Mesenchymal stem cell (in vitro differentiated cells and primary cell): ENCODE measurements around the gene NDC1.

ENCODE experiments used
- DNase-seq: peaks from one replicate; pipeline ENCODE4 v3.0.0-alpha.2; 2013
- H2AFZ ChIP-seq: one replicate; pipeline ENCODE4 v1.6.1; 2013; ENCODE audit warnings: low read depth, mild to moderate bottlenecking, control low read depth, inconsistent platforms, low read length, moderate library complexity
- H2AK5ac ChIP-seq: 2 replicates; pipeline ENCODE4 v1.6.1; 2013; ENCODE audit warnings: low read length, moderate library complexity, mild to moderate bottlenecking, inconsistent platforms; ENCODE audit not compliant: severe bottlenecking
- H2BK120ac ChIP-seq: one replicate; pipeline ENCODE4 v1.6.1; 2013; ENCODE audit warnings: low read depth, mild to moderate bottlenecking, inconsistent platforms, low read length, moderate library complexity
- H2BK12ac ChIP-seq, 2 experiments: one replicate each; pipeline ENCODE4 v1.6.1; 2013; ENCODE audit warnings: inconsistent platforms in 2 of 2, low read length in 2 of 2, mild to moderate bottlenecking in 2 of 2, moderate library complexity in 2 of 2, control low read depth in 1 of 2
- H2BK15ac ChIP-seq: one replicate; pipeline ENCODE4 v1.6.1; 2013; ENCODE audit warnings: mild to moderate bottlenecking, low read depth, inconsistent platforms; ENCODE audit not compliant: poor library complexity, severe bottlenecking
- H2BK5ac ChIP-seq: 2 replicates; pipeline ENCODE4 v1.6.1; 2013; ENCODE audit warnings: low read depth, mild to moderate bottlenecking, low read length, control low read depth, inconsistent platforms; ENCODE audit not compliant: poor library complexity, severe bottlenecking
- H3K14ac ChIP-seq, 2 experiments: one replicate each; pipeline ENCODE4 v1.6.1; 2013; ENCODE audit warnings: inconsistent platforms in 2 of 2, low read length in 2 of 2, control low read depth in 1 of 2, mild to moderate bottlenecking in 1 of 2, moderate library complexity in 1 of 2
- H3K18ac ChIP-seq, 2 experiments: one replicate each; pipeline ENCODE4 v1.6.1; 2013; ENCODE audit warnings: inconsistent platforms in 2 of 2, low read length in 2 of 2, control low read depth in 1 of 2, low read depth in 1 of 2, mild to moderate bottlenecking in 1 of 2
- H3K23ac ChIP-seq, 2 experiments: one replicate each; pipeline ENCODE4 v1.6.1; 2013; ENCODE audit warnings: inconsistent platforms in 2 of 2, low read length in 2 of 2, mild to moderate bottlenecking in 2 of 2, moderate library complexity in 2 of 2, control low read depth in 1 of 2
- H3K27ac ChIP-seq: 2 replicates; pipeline ENCODE4 v1.5.1; 2013; ENCODE audit warnings: mild to moderate bottlenecking, moderate library complexity, low read length, control low read depth, inconsistent platforms; ENCODE audit not compliant: poor library complexity, severe bottlenecking
- H3K27me3 ChIP-seq, 2 experiments: 2 replicates each; pipeline versions ENCODE4 v1.6.1 to v1.7.0; 2013; ENCODE audit warnings: low read length in 2 of 2, mild to moderate bottlenecking in 2 of 2, moderate library complexity in 2 of 2, control low read depth in 1 of 2, inconsistent platforms in 1 of 2; ENCODE audit not compliant: control insufficient read depth in 1 of 2, insufficient read depth in 1 of 2
- H3K36me3 ChIP-seq, 2 experiments: 2 replicates each; pipeline versions ENCODE4 v1.6.1 to v1.7.0; 2013; ENCODE audit warnings: low read length in 2 of 2, control low read depth in 1 of 2, inconsistent platforms in 1 of 2, low read depth in 1 of 2, mild to moderate bottlenecking in 1 of 2; ENCODE audit not compliant: insufficient read depth in 2 of 2, control insufficient read depth in 1 of 2
- H3K4ac ChIP-seq, 2 experiments: one replicate each; pipeline ENCODE4 v1.6.1; 2013; ENCODE audit warnings: inconsistent platforms in 2 of 2, low read length in 2 of 2, mild to moderate bottlenecking in 2 of 2, moderate library complexity in 2 of 2, control low read depth in 1 of 2, low read depth in 1 of 2
- H3K4me1 ChIP-seq: 2 replicates; pipeline ENCODE4 v1.6.1; 2013; ENCODE audit warnings: low read depth, low read length, control low read depth; ENCODE audit not compliant: control insufficient read depth, insufficient read depth
- H3K4me2 ChIP-seq: 2 replicates; pipeline ENCODE4 v1.6.1; 2013; ENCODE audit warnings: low read length, mild to moderate bottlenecking, inconsistent platforms; ENCODE audit not compliant: poor library complexity, severe bottlenecking
- H3K4me3 ChIP-seq, 2 experiments: 2 replicates each; pipeline versions ENCODE4 v1.5.1 to v1.7.0; 2013; ENCODE audit warnings: low read length in 2 of 2, mild to moderate bottlenecking in 2 of 2, control low read depth in 1 of 2, low read depth in 1 of 2; ENCODE audit not compliant: insufficient read depth in 1 of 2
- H3K79me1 ChIP-seq: replicated peaks from 2 replicates; pipeline ENCODE4 v1.6.1; 2013; ENCODE audit warnings: mild to moderate bottlenecking, control low read depth, low read length, inconsistent platforms; ENCODE audit not compliant: poor library complexity, severe bottlenecking
- H3K9ac ChIP-seq: 2 replicates; pipeline ENCODE4 v1.7.0; 2013; ENCODE audit warnings: mild to moderate bottlenecking, low read length, moderate library complexity
- H3K9me3 ChIP-seq: 2 replicates; pipeline ENCODE4 v1.7.0; 2013; ENCODE audit warnings: mild to moderate bottlenecking, low read length; ENCODE audit not compliant: control insufficient read depth
- H4K8ac ChIP-seq: one replicate; pipeline ENCODE4 v1.6.1; 2013; ENCODE audit warnings: inconsistent platforms, mild to moderate bottlenecking, low read length, moderate library complexity
- H4K91ac ChIP-seq: one replicate; pipeline ENCODE4 v1.6.1; 2013; ENCODE audit warnings: mild to moderate bottlenecking, low read length, inconsistent platforms
- WGBS: methylation state at CpG from one replicate; pipeline ENCODE4 v1.1.7; 2013; ENCODE audit warnings: mixed read lengths; 5-methylcytosine and 5-hydroxymethylcytosine counted together

The NDC1 gene

GRCh38 chr1:53838654-53838974, 518 bp upstream of the NDC1 start:
- H3K27me3 ChIP-seq: no peaks in the 10 kb centered on the region
- H4K8ac ChIP-seq: no peak overlapping the region
- no peak overlapping the region for H2AK5ac ChIP-seq
- peaks cover 9% of the 10 kb centered on the region for H3K9me3 ChIP-seq
- no peak overlapping the region for H3K14ac ChIP-seq
- WGBS: no CpG with 5 or more reads among the region's 2 CpGs
- H2AFZ ChIP-seq: no peak overlapping the region
- no peak overlapping the region for H3K4ac ChIP-seq
- peak overlapping the region; percentile 96 for H3K9ac ChIP-seq
- H3K4me1 ChIP-seq: peaks cover 10% of the 10 kb centered on the region
- no peaks in the 10 kb centered on the region for H3K36me3 ChIP-seq
- H3K4me2 ChIP-seq: no peak overlapping the region
- no peak for DNase-seq
- no peak overlapping the region for H2BK12ac ChIP-seq
- no peak overlapping the region for H3K23ac ChIP-seq
- H2BK120ac ChIP-seq: no peak overlapping the region
- no peak overlapping the region for H2BK5ac ChIP-seq
- peaks cover 12% of the 10 kb centered on the region for H3K79me1 ChIP-seq
- peak overlapping the region in 1 of 2 experiments; percentile 97 for H3K4me3 ChIP-seq
- no peak overlapping the region for H2BK15ac ChIP-seq
- H3K18ac ChIP-seq: no peak overlapping the region
- no peak overlapping the region for H4K91ac ChIP-seq
- no peak overlapping the region for H3K27ac ChIP-seq

DNA sequence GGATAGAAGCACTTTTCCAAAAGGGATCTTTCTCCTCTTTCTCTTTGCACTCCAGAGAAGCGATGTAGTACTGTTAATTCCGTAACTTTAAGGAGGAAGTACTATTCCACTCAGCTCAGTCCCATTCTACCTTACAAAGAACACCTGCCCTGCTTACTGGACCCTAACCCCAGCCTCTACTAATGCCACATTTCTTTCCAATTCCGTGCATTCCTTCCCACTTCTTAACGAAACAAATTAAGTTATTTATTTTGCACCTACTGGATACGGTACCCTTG, 511 bp downstream of the NDC1 start:
- H3K4ac ChIP-seq: peak overlapping the region in 1 of 2 experiments; percentile 60
- H3K14ac ChIP-seq: no peak overlapping the region
- peak overlapping the region; percentile 100 for H4K91ac ChIP-seq
- H2AFZ ChIP-seq: peak overlapping the region; percentile 94
- H3K4me3 ChIP-seq: peak overlapping the region; percentile 97 to 99
- peak overlapping the region; percentile 94 for H3K4me2 ChIP-seq
- no peak overlapping the region for H2BK120ac ChIP-seq
- no peaks in the 10 kb centered on the region for H3K27me3 ChIP-seq
- H3K9ac ChIP-seq: peak overlapping the region; percentile 96
- no peak overlapping the region for H3K18ac ChIP-seq
- H2AK5ac ChIP-seq: no peak overlapping the region
- H2BK5ac ChIP-seq: no peak overlapping the region
- no peaks in the 10 kb centered on the region for H3K36me3 ChIP-seq
- peaks cover 7% of the 10 kb centered on the region for H3K9me3 ChIP-seq
- no peak overlapping the region for H4K8ac ChIP-seq
- no peak for DNase-seq
- H2BK12ac ChIP-seq: no peak overlapping the region
- no peak overlapping the region for H3K23ac ChIP-seq
- no peak overlapping the region for H2BK15ac ChIP-seq
- peaks cover 16% of the 10 kb centered on the region for H3K79me1 ChIP-seq
- peak overlapping the region; percentile 57 for H3K27ac ChIP-seq
- peaks cover 10% of the 10 kb centered on the region for H3K4me1 ChIP-seq
- WGBS: 0% methylated on average over 5 of the region's 5 CpGs

GRCh38 chr1:53835491-53835890, 2.6 kb downstream of the NDC1 start:
- Histone ChIP-seq H3K4me1 (peaks cover 10% of the 10 kb centered on the region), H2AK5ac (no peak overlapping the region), H2BK120ac (no peak overlapping the region), H3K4me2 (no peak overlapping the region), H2BK12ac (no peak overlapping the region), H3K23ac (no peak overlapping the region), H3K36me3 (no peaks in the 10 kb centered on the region), H3K9ac (no peak overlapping the region), H3K27me3 (no peaks in the 10 kb centered on the region), H3K4me3 (no peak overlapping the region), H3K4ac (no peak overlapping the region), H2BK5ac (no peak overlapping the region), H3K18ac (no peak overlapping the region), H3K79me1 (peaks cover 17% of the 10 kb centered on the region), H3K9me3 (no peaks in the 10 kb centered on the region), H4K8ac (no peak overlapping the region), H2AFZ (no peak overlapping the region), H2BK15ac (no peak overlapping the region), H3K14ac (no peak overlapping the region), H4K91ac (no peak overlapping the region), H3K27ac (no peak overlapping the region)
- 20% methylated on average over 1 of the region's 2 CpGs for WGBS
- DNase-seq: peak; percentile 7

GRCh38 chr1:53834776-53835175, 3.3 kb downstream of the NDC1 start:
- Histone ChIP-seq H3K4me2 (no peak overlapping the region), H2BK12ac (no peak overlapping the region), H2BK5ac (no peak overlapping the region), H3K36me3 (no peaks in the 10 kb centered on the region), H2BK120ac (no peak overlapping the region), H3K4ac (no peak overlapping the region), H3K18ac (no peak overlapping the region), H3K79me1 (peaks cover 19% of the 10 kb centered on the region), H3K23ac (no peak overlapping the region), H3K9ac (no peak overlapping the region), H3K14ac (no peak overlapping the region), H3K9me3 (no peaks in the 10 kb centered on the region), H3K27ac (no peak overlapping the region), H2AFZ (no peak overlapping the region), H2AK5ac (no peak overlapping the region), H3K4me3 (no peak overlapping the region), H4K8ac (no peak overlapping the region), H2BK15ac (no peak overlapping the region), H4K91ac (no peak overlapping the region), H3K27me3 (no peaks in the 10 kb centered on the region), H3K4me1 (peaks cover 10% of the 10 kb centered on the region)
- WGBS: over 99% methylated on average over 6 of the region's 11 CpGs
- no peak for DNase-seq
